Smooth muscle cell (in vitro differentiated cells): ENCODE measurements around the gene FOXO3. TPM values are rescaled to one million over a fixed set of nuclear protein-coding genes. Genes with fewer than 3 reads are reported as not detected.

Experiments used
- DNase-seq: peaks from one replicate; lab custom pipeline; 2025; ENCODE audit not compliant: unreplicated experiment; lab: John Stamatoyannopoulos, UW
- H2AFZ ChIP-seq: fragments of 200-600 bp; sonication (generic); 2 replicates; pipeline ENCODE4 v1.6.0; 2016; ENCODE audit warnings: antibody characterized with exemption, low read depth, mild to moderate bottlenecking
- H3F3A ChIP-seq: fragments of 200-600 bp; sonication (generic); 2 replicates; pipeline ENCODE4 v1.6.0; 2017; ENCODE audit warnings: antibody characterized with exemption, low read depth
- H3K27ac ChIP-seq: fragments of 200-600 bp; sonication (generic); 2 replicates; pipeline ENCODE4 v1.5.1; 2016; ENCODE audit warnings: low read depth, mild to moderate bottlenecking
- H3K27me3 ChIP-seq: fragments of 200-600 bp; sonication (generic); 2 replicates; pipeline ENCODE4 v1.6.1; 2016; ENCODE audit warnings: low read depth, mild to moderate bottlenecking
- H3K36me3 ChIP-seq: fragments of 200-600 bp; sonication (generic); 2 replicates; pipeline ENCODE4 v1.5.1; 2016; ENCODE audit warnings: low read depth
- H3K4me1 ChIP-seq: fragments of 200-600 bp; sonication (generic); 2 replicates; pipeline ENCODE4 v1.5.1; 2016; ENCODE audit warnings: low read depth
- H3K4me2 ChIP-seq: fragments of 200-600 bp; sonication (generic); 2 replicates; pipeline ENCODE4 v1.6.0; 2016; ENCODE audit warnings: mild to moderate bottlenecking
- H3K4me3 ChIP-seq: fragments of 200-600 bp; sonication (generic); 2 replicates; pipeline ENCODE4 v1.5.1; 2016; ENCODE audit warnings: mild to moderate bottlenecking
- H3K79me2 ChIP-seq: fragments of 200-600 bp; sonication (generic); 2 replicates; pipeline ENCODE4 v1.6.0; 2016; ENCODE audit warnings: low read depth, mild to moderate bottlenecking
- H3K9ac ChIP-seq: fragments of 200-600 bp; sonication (generic); 2 replicates; pipeline ENCODE4 v1.6.0; 2016; ENCODE audit warnings: low read depth
- H3K9me3 ChIP-seq: fragments of 200-600 bp; sonication (generic); replicated peaks from 2 replicates; pipeline ENCODE4 v1.5.1; 2016; ENCODE audit warnings: low read depth
- H4K20me1 ChIP-seq: fragments of 200-600 bp; sonication (generic); 2 replicates; pipeline ENCODE4 v1.6.0; 2016; ENCODE audit warnings: low read depth
- CTCF ChIP-seq: fragments of 200-600 bp; sonication (generic); IDR thresholded peaks from 2 replicates; pipeline ENCODE4 v1.5.1; 2017; ENCODE audit warnings: borderline replicate concordance, mild to moderate bottlenecking, antibody characterized with exemption; ENCODE audit not compliant: insufficient read depth, poor library complexity, severe bottlenecking
- WGBS: methylation state at CpG from one replicate; pipeline ENCODE4 v1.1.7; 2016; ENCODE audit warnings: low lambda C conversion rate; 5-methylcytosine and 5-hydroxymethylcytosine counted together
- polyA plus RNA-seq: library from polyadenylated mRNA; unstranded; fragments of >200 nt; fragmentation: Nextera tagmentation; extraction: Ambion mirVana; gene quantifications from 2 replicates; pipeline ENCODE4 v1.2.1, GENCODE V29; 2016
- total RNA-seq: library from RNA; depleted of rRNA; stranded (reverse); fragments of >200 nt; gene quantifications from 2 replicates; pipeline ENCODE4 v1.2.3, GENCODE V29; 2014

Gene FOXO3
- total and polyA plus RNA-seq, 2 experiments from 2014 or later: 35.9 to 40.3 TPM

- H3K9ac ChIP-seq: no peak overlapping the region
- no peaks in the 10 kb centered on the region for H3K9me3 ChIP-seq
- H3K79me2 ChIP-seq: no peaks in the 10 kb centered on the region
- H2AFZ ChIP-seq: no peak overlapping the region
- no peak for TF ChIP-seq CTCF
- 37% methylated on average over 13 of the region's 13 CpGs for WGBS
- H3K36me3 ChIP-seq: no peaks in the 10 kb centered on the region
- H3K4me1 ChIP-seq: peaks cover 13% of the 10 kb centered on the region
- peaks cover 4% of the 10 kb centered on the region for H3K27me3 ChIP-seq
- DNase-seq: no peak
- no peak overlapping the region for H3K27ac ChIP-seq
- H3K4me2 ChIP-seq: no peak overlapping the region
- no peaks in the 10 kb centered on the region for H4K20me1 ChIP-seq
- H3F3A ChIP-seq: peaks cover 6% of the 10 kb centered on the region
- no peak overlapping the region for H3K4me3 ChIP-seq
These were observed 170.2 kb downstream of the FOXO3 start for GRCh38 chr6:108730635-108731515.

GRCh38 chr6:108732091-108732870 lies 171.6 kb downstream of the FOXO3 start:
- H3K27ac ChIP-seq: no peak overlapping the region
- no peak for DNase-seq
- H3K4me1 ChIP-seq: peaks cover 17% of the 10 kb centered on the region
- H3K79me2 ChIP-seq: no peaks in the 10 kb centered on the region
- no peaks in the 10 kb centered on the region for H3K36me3 ChIP-seq
- no peak overlapping the region for H2AFZ ChIP-seq
- H3K27me3 ChIP-seq: peaks cover 4% of the 10 kb centered on the region
- 70% methylated on average over 16 of the region's 16 CpGs for WGBS
- peaks cover 12% of the 10 kb centered on the region for H3F3A ChIP-seq
- H3K9ac ChIP-seq: no peak overlapping the region
- H3K4me2 ChIP-seq: no peak overlapping the region
- TF ChIP-seq CTCF: no peak
- no peak overlapping the region for H3K4me3 ChIP-seq
- no peaks in the 10 kb centered on the region for H4K20me1 ChIP-seq
- H3K9me3 ChIP-seq: no peaks in the 10 kb centered on the region

GRCh38 chr6:108733051-108733450 lies 172.3 kb downstream of the FOXO3 start:
- Histone ChIP-seq H3K4me3 (no peak overlapping the region), H3K9me3 (no peaks in the 10 kb centered on the region), H3K4me2 (no peak overlapping the region), H3K9ac (no peak overlapping the region), H3K27ac (peak overlapping the region; percentile 16), H3K36me3 (no peaks in the 10 kb centered on the region), H3K79me2 (no peaks in the 10 kb centered on the region), H3K27me3 (peaks cover 4% of the 10 kb centered on the region), H2AFZ (no peak overlapping the region), H3K4me1 (peaks cover 18% of the 10 kb centered on the region), H4K20me1 (no peaks in the 10 kb centered on the region), H3F3A (peaks cover 12% of the 10 kb centered on the region)
- no peak for DNase-seq
- TF ChIP-seq CTCF: no peak
- 88% methylated on average over 1 of the region's 1 CpG for WGBS
